ENCODE results near the gene HOXD9.

Gene HOXD9

GRCh38 chr2:176118601-176119339 lies 3.7 kb upstream of the HOXD9 start:
- no peak for TF ChIP-seq FOXP2 (optimal IDR thresholded peaks at IDR 0.05; ENCODE audit: borderline replicate concordance, extremely low read depth, extremely low read length, insufficient read depth)
- TF ChIP-seq SIN3A (IDR thresholded peaks at IDR 0.05; ENCODE audit: borderline replicate concordance, insufficient read depth, low read length), result no peak
- TF ChIP-seq TAF1 (IDR thresholded peaks at IDR 0.05; ENCODE audit: borderline replicate concordance, insufficient read depth, low read length), result no peak
- no peak for TF ChIP-seq POLR2AphosphoS5 (IDR thresholded peaks at IDR 0.05; ENCODE audit: low read depth, low read length)
- TF ChIP-seq REST (IDR thresholded peaks at IDR 0.05; ENCODE audit: insufficient read depth in 1 of 2, low read depth in 2 of 2, low read length in 2 of 2), result no peak

- TF ChIP-seq POLR2AphosphoS5 (IDR thresholded peaks at IDR 0.05; ENCODE audit: low read depth, low read length), result no peak
- TF ChIP-seq FOXP2 (optimal IDR thresholded peaks at IDR 0.05; ENCODE audit: borderline replicate concordance, extremely low read depth, extremely low read length, insufficient read depth), result no peak
- TF ChIP-seq TAF1 (IDR thresholded peaks at IDR 0.05; ENCODE audit: borderline replicate concordance, insufficient read depth, low read length), result no peak
- TF ChIP-seq SIN3A (IDR thresholded peaks at IDR 0.05; ENCODE audit: borderline replicate concordance, insufficient read depth, low read length), result no peak
Observed at GRCh38 chr2:176120364-176121189, 1.9 kb upstream of the HOXD9 start.

GRCh38 chr2:176121190-176122051 lies 1.1 kb upstream of the HOXD9 start:
- TF ChIP-seq SIN3A (IDR thresholded peaks at IDR 0.05; ENCODE audit: borderline replicate concordance, insufficient read depth, low read length) (no peak), REST (IDR thresholded peaks at IDR 0.05; ENCODE audit: insufficient read depth in 1 of 2, low read depth in 2 of 2, low read length in 2 of 2) (no peak), POLR2AphosphoS5 (IDR thresholded peaks at IDR 0.05; ENCODE audit: low read depth, low read length) (no peak), FOXP2 (optimal IDR thresholded peaks at IDR 0.05; ENCODE audit: borderline replicate concordance, extremely low read depth, extremely low read length, insufficient read depth) (no peak), TAF1 (IDR thresholded peaks at IDR 0.05; ENCODE audit: borderline replicate concordance, insufficient read depth, low read length) (no peak)

- TF ChIP-seq FOXP2 (optimal IDR thresholded peaks at IDR 0.05; ENCODE audit: borderline replicate concordance, extremely low read depth, extremely low read length, insufficient read depth) (no peak), TAF1 (IDR thresholded peaks at IDR 0.05; ENCODE audit: borderline replicate concordance, insufficient read depth, low read length) (no peak), REST (IDR thresholded peaks at IDR 0.05; ENCODE audit: insufficient read depth in 1 of 2, low read depth in 2 of 2, low read length in 2 of 2) (no peak), SIN3A (IDR thresholded peaks at IDR 0.05; ENCODE audit: borderline replicate concordance, insufficient read depth, low read length) (no peak), POLR2AphosphoS5 (IDR thresholded peaks at IDR 0.05; ENCODE audit: low read depth, low read length) (no peak)
Observed at GRCh38 chr2:176122052-176122682, 352 bp upstream of the HOXD9 start.

Measured in PFSK-1 (cell line).